Stimulated activated naive CD4-positive, alpha-beta T cell (primary cell): ENCODE data around the gene ERI2.

Experiments
- DNase-seq, 6 experiments: peaks; one replicate each; lab custom pipeline; 2025; lab: John Stamatoyannopoulos, UW

ERI2 gene

GRCh38 chr16:20806168-20807050 is at the start of gene ERI2, which contains the start of gene REXO5:
TSS of gene ERI2 (minus strand) at chr16:20806472. CDS start at chr16:20806430, 42 bp downstream.
TSS of gene REXO5 (plus strand) at chr16:20806527. CDS start at chr16:20806954, 427 bp downstream.
- peak; percentile 50 to 76 (median 62) for DNase-seq

- DNase-seq = no peak
Observed at GRCh38 chr16:20854963-20855362, 48.7 kb upstream of the ERI2 start.

GRCh38 chr16:20853981-20854620 is 47.8 kb upstream of the ERI2 start:
- DNase-seq = no peak

GRCh38 chr16:20853143-20853542 is 46.9 kb upstream of the ERI2 start:
- DNase-seq = no peak

- DNase-seq = no peak
Observed at GRCh38 chr16:20851601-20852000, 45.3 kb upstream of the ERI2 start.

GRCh38 chr16:20850981-20851380 is 44.7 kb upstream of the ERI2 start:
- no peak for DNase-seq

- DNase-seq = peak; percentile 19 to 72 (median 50)
Observed at GRCh38 chr16:20849589-20850390, 43.5 kb upstream of the ERI2 start.

GRCh38 chr16:20847550-20847949 is 41.3 kb upstream of the ERI2 start:
- DNase-seq = no peak

GRCh38 chr16:20846551-20846950 is 40.3 kb upstream of the ERI2 start:
- no peak for DNase-seq

GRCh38 chr16:20846030-20846429 is 39.8 kb upstream of the ERI2 start:
- DNase-seq = no peak

- peak in 5 of 6 experiments; percentile 5 to 40 (median 16) for DNase-seq
Observed at GRCh38 chr16:20844588-20844987, 38.3 kb upstream of the ERI2 start.

- peak in 3 of 6 experiments; percentile 18 to 40 (median 40) for DNase-seq
Observed at GRCh38 chr16:20844054-20844453, 37.8 kb upstream of the ERI2 start.

GRCh38 chr16:20839504-20839903 is 33.2 kb upstream of the ERI2 start:
- no peak for DNase-seq

GRCh38 chr16:20838240-20838639 is 32.0 kb upstream of the ERI2 start:
- no peak for DNase-seq

GRCh38 chr16:20833086-20833485 is 26.8 kb upstream of the ERI2 start:
- no peak for DNase-seq

GRCh38 chr16:20830372-20830771 is 24.1 kb upstream of the ERI2 start:
- DNase-seq = no peak

GRCh38 chr16:20829536-20829935 is 23.3 kb upstream of the ERI2 start:
- DNase-seq = no peak

- DNase-seq = no peak
Observed at GRCh38 chr16:20826039-20826566, 19.8 kb upstream of the ERI2 start.

GRCh38 chr16:20822521-20823325 is 16.5 kb upstream of the ERI2 start:
- DNase-seq = no peak

- DNase-seq = no peak
Observed at GRCh38 chr16:20821682-20822081, 15.4 kb upstream of the ERI2 start.

- no peak for DNase-seq
Observed at GRCh38 chr16:20818929-20819585, 12.8 kb upstream of the ERI2 start.
